ENCODE results near the gene HES5. TPM values are rescaled to one million over a fixed set of nuclear protein-coding genes. Genes with fewer than 3 reads are reported as not detected.

The HES5 gene
- total RNA-seq, 1 donor from 2014 or later: not detected

GRCh38 chr1:2486041-2486440 is 44.0 kb downstream of the HES5 start:
- H3K27me3 Mint-ChIP-seq (ENCODE audit: low read depth): peaks cover 6% of the 10 kb centered on the region
- no peaks in the 10 kb centered on the region for H3K36me3 Mint-ChIP-seq
- TF ChIP-seq, protein P1, sequence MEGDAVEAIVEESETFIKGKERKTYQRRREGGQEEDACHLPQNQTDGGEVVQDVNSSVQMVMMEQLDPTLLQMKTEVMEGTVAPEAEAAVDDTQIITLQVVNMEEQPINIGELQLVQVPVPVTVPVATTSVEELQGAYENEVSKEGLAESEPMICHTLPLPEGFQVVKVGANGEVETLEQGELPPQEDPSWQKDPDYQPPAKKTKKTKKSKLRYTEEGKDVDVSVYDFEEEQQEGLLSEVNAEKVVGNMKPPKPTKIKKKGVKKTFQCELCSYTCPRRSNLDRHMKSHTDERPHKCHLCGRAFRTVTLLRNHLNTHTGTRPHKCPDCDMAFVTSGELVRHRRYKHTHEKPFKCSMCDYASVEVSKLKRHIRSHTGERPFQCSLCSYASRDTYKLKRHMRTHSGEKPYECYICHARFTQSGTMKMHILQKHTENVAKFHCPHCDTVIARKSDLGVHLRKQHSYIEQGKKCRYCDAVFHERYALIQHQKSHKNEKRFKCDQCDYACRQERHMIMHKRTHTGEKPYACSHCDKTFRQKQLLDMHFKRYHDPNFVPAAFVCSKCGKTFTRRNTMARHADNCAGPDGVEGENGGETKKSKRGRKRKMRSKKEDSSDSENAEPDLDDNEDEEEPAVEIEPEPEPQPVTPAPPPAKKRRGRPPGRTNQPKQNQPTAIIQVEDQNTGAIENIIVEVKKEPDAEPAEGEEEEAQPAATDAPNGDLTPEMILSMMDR (IDR thresholded peaks at IDR 0.05; ENCODE audit: unreplicated experiment): no peak
- no peak for DNase-seq (ENCODE audit: low spot score in 2 of 2, unreplicated experiment in 2 of 2)
- no peak overlapping the region for H3K27ac Mint-ChIP-seq
- H3K9me3 Mint-ChIP-seq: peaks cover 11% of the 10 kb centered on the region
- H3K4me1 Mint-ChIP-seq: no peaks in the 10 kb centered on the region
- H3K4me3 Mint-ChIP-seq: no peak overlapping the region

DNA sequence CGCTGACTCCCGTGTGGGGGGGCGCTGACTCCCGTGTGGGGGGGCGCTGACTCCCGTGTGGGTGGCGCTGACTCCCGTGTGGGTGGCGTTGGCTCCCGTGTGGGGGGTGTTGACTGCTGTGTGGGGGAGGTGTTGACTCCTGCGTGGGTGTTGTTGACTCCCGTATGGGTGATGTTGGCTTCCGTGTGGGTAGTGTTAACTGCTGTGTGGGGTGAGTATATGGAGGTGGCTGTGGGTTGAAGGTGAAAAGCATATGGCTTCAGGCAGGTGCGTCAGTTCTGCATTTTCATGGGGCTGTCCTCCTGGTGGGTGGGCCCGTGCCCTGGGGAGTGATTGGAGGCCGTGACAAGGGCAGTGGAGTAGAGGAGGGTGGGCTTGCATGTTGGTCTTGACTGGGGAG is 46.1 kb downstream of the HES5 start:
- Mint-ChIP-seq H3K36me3 (no peaks in the 10 kb centered on the region), H3K9me3 (peaks cover 10% of the 10 kb centered on the region)

DNA sequence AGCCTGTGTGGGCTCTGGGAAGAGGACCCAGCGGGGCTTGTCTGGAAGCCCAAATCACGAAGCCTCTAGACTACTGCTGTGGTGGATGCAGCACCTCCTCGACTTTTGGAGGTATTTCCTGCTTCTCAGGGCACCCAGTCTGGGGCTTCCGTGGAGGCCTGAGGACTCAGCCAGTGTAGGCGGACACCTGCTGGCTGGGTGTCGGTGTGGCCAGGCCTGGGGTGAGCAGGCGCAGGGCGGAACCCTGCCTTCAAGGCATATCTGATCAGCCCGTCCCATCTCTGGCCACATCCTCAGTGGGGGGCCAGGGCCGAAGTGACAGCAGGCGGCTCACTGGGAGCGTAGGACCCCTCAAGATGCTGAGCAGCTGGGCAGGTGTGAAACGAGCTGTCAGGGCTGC is 47.0 kb downstream of the HES5 start:
- H3K27me3 Mint-ChIP-seq (ENCODE audit: low read depth): no peaks in the 10 kb centered on the region
- H3K36me3 Mint-ChIP-seq: no peaks in the 10 kb centered on the region
- H3K27ac Mint-ChIP-seq: no peak overlapping the region
- no peaks in the 10 kb centered on the region for H3K4me1 Mint-ChIP-seq
- TF ChIP-seq, protein P1 (IDR thresholded peaks at IDR 0.05; ENCODE audit: unreplicated experiment): no peak
- H3K4me3 Mint-ChIP-seq: no peak overlapping the region
- H3K9me3 Mint-ChIP-seq: peaks cover 3% of the 10 kb centered on the region
- no peak for DNase-seq (ENCODE audit: low spot score in 2 of 2, unreplicated experiment in 2 of 2)

More for the DNA sequence above, 46.1 kb downstream of the HES5 start:
- DNase-seq (ENCODE audit: low spot score in 2 of 2, unreplicated experiment in 2 of 2): no peak
- Mint-ChIP-seq H3K27ac (no peak overlapping the region), H3K27me3 (ENCODE audit: low read depth) (peaks cover 3% of the 10 kb centered on the region), H3K4me1 (no peaks in the 10 kb centered on the region), H3K4me3 (no peak overlapping the region)
- TF ChIP-seq, protein P1 (IDR thresholded peaks at IDR 0.05; ENCODE audit: unreplicated experiment): no peak

- Mint-ChIP-seq H3K9me3 (no peaks in the 10 kb centered on the region), H3K27me3 (ENCODE audit: low read depth) (no peaks in the 10 kb centered on the region), H3K27ac (no peak overlapping the region), H3K36me3 (no peaks in the 10 kb centered on the region), H3K4me3 (no peak overlapping the region), H3K4me1 (no peaks in the 10 kb centered on the region)
- TF ChIP-seq, protein P1 (IDR thresholded peaks at IDR 0.05; ENCODE audit: unreplicated experiment): no peak
- no peak for DNase-seq (ENCODE audit: low spot score in 2 of 2, unreplicated experiment in 2 of 2)
Measured at GRCh38 chr1:2482588-2482987, 47.5 kb downstream of the HES5 start.

DNA sequence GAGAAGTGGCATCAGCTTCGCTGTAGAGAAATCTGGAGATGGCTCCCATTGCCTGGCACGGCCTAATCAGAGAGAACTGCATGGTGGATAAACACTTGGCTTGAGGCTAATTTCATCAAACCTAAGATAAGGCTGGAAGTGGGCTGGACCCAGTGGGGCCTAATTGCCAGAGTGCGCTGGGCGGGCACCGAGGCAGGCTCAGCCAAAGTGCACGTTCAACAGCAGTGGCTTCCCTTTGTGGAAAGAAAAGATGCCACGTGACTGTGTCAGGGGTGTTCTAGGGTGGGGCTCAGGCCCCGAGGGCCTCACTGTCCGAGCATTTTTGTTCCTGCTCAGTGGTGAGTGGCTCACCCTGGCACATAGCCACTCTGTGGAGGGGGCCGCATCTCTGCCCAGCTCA is 48.2 kb downstream of the HES5 start:
- Mint-ChIP-seq H3K36me3 (no peaks in the 10 kb centered on the region), H3K27me3 (ENCODE audit: low read depth) (no peaks in the 10 kb centered on the region), H3K4me1 (no peaks in the 10 kb centered on the region), H3K4me3 (no peak overlapping the region), H3K9me3 (no peaks in the 10 kb centered on the region), H3K27ac (no peak overlapping the region)
- TF ChIP-seq, protein P1 (IDR thresholded peaks at IDR 0.05; ENCODE audit: unreplicated experiment): no peak
- DNase-seq (ENCODE audit: low spot score in 2 of 2, unreplicated experiment in 2 of 2): no peak

GRCh38 chr1:2480986-2481364 is 49.1 kb downstream of the HES5 start:
- Mint-ChIP-seq H3K9me3 (no peaks in the 10 kb centered on the region), H3K4me1 (no peaks in the 10 kb centered on the region), H3K4me3 (no peak overlapping the region), H3K36me3 (no peaks in the 10 kb centered on the region), H3K27me3 (ENCODE audit: low read depth) (no peaks in the 10 kb centered on the region), H3K27ac (no peak overlapping the region)
- no peak for DNase-seq (ENCODE audit: low spot score in 2 of 2, unreplicated experiment in 2 of 2)
- TF ChIP-seq, protein P1 (IDR thresholded peaks at IDR 0.05; ENCODE audit: unreplicated experiment): no peak
